Right lobe of liver (tissue), 4 donors: ENCODE results near the gene CYP4F3.

Source experiments
- POLR2A ChIP-seq: fragments of 450-650 bp; IDR thresholded peaks from one replicate; pipeline ENCODE4 v1.6.1; 2017; ENCODE audit warnings: antibody characterized with exemption, mild to moderate bottlenecking
- TF ChIP-seq, protein P1 (sequence below), 4 donors: fragments of 200-600 bp in 3 of 4; fragments of 450-650 bp in 1 of 4; IDR thresholded peaks; one replicate each; pipeline versions ENCODE4 v1.5.1 to v1.8.0; 2016 to 2022; ENCODE audit warnings: antibody characterized with exemption in 4 of 4, mild to moderate bottlenecking in 2 of 4
- donor health status: DM: no; HTN: no; CAD: no.
- donor health status: DM: no; HTN: no; CAD: no.
- donor health status: DM: no; HTN: yes; CAD: no.

DNA sequence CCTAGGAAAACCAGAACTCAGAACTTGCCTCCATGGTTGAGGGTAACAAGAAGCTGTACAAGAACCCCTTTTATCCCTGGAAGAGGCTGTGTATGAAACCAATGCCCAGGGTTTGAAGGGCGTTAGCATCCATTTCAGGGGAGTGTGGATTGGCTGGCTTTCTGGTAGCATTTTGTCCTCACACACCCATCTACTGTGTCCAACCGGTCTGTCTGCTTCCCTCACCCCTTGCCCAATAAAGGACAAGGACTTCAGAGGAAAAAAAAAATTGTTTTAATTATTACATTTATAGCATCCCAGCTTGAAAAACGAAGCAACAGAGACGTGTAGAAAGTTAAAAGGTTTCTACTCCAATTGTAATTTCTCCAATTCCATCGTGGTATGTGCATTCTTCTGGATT, 28.4 kb upstream of the CYP4F3 start:
- TF ChIP-seq, protein P1, sequence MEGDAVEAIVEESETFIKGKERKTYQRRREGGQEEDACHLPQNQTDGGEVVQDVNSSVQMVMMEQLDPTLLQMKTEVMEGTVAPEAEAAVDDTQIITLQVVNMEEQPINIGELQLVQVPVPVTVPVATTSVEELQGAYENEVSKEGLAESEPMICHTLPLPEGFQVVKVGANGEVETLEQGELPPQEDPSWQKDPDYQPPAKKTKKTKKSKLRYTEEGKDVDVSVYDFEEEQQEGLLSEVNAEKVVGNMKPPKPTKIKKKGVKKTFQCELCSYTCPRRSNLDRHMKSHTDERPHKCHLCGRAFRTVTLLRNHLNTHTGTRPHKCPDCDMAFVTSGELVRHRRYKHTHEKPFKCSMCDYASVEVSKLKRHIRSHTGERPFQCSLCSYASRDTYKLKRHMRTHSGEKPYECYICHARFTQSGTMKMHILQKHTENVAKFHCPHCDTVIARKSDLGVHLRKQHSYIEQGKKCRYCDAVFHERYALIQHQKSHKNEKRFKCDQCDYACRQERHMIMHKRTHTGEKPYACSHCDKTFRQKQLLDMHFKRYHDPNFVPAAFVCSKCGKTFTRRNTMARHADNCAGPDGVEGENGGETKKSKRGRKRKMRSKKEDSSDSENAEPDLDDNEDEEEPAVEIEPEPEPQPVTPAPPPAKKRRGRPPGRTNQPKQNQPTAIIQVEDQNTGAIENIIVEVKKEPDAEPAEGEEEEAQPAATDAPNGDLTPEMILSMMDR (IDR thresholded peaks at IDR 0.05): no peak
- TF ChIP-seq POLR2A: no peak
